Fibroblast of the conjunctiva (primary cell): ENCODE data around the gene TP53BP1.
A peak's percentile ranks its signal among the peaks of the same experiment; 100 is the strongest.

Source experiments
- DNase-seq: peaks from one replicate; pipeline ENCODE4 v3.0.0-alpha.2; 2010; ENCODE audit warnings: low read depth

Gene TP53BP1

DNA sequence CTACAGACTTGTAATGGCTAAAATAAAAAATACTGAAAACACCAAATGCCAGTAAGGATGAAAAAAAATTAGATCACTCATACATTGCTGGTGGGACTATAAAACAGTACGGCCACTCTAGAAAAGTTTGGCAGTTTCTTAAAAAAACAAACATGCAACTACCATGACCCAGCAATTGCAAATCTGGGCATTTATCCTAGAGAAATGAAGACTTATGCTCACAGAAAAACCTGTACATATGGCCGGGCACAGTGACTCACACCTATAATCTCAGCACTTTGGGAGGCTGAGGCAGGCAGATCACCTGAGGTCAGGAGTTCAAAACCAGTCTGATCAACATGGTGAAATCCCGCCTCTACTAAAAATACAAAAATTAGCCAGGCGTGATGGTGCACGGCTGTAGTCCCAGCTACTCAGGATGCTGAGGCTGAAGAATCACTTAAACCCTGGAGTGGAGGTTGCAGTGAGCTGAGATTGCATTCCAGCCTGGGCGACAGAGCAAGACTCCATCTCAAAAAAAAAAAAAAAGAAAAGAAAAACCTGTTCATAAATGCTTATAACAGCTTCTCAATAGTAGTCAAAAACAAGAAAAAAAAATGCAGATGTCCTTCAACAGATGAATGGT, 5.6 kb downstream of the TP53BP1 start:
- no peak for DNase-seq

DNA sequence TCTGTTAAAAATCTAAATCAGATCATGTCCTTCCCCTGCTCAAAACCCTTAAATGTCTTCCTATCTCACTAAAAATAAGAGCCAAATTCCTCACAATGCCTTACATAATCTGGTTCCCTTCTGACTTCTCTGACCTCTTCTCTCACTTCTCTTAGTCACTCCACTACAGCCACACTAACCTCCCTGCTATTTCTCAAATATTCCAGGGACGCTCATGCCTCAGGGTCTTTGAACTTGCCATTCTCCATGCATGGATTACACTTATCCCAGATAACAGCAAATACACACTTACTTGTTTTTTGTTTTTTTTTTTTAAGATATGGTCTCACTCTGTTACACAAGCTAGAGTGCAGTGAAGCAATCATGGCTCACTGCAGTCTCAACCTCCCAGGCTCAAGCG, 8.5 kb downstream of the TP53BP1 start:
- no peak for DNase-seq

DNA sequence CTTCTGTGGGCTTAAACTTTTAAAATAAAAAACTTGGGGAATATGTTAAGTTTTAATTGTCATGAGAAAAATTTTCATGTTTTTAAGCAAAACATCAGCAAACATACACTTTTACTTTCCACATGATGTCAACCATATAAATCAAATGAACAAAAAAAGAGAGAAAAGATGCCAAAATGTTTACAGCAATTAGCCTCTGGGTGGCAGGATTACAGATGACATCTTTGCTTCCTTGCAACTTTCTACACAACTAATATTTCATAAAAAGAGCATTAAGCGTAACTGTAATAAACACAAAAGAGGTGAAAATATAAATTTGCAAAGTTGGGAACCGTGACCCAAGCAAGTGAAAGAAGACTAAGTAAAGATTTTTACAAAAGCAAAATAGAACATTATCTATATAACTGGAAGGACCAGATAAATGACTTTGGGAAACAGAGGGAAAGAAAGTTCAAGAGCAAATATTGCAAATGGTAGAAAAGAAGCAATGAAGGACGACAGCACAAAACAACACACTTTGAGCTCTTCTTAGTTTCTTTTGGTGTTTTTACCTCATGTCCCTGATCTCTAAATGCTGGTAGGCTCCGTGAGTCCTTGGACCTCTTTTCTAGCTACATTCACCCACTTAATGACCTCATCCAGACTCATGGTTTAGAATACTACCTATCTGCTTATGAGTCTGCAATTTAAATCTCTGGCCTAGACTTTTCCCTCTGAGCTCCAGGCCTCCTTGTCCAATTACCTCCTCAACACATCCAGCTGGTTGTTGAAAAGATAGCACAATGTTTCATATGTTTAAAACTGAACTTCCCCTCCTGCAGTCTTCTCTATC, 9.4 kb downstream of the TP53BP1 start:
- no peak for DNase-seq

DNA sequence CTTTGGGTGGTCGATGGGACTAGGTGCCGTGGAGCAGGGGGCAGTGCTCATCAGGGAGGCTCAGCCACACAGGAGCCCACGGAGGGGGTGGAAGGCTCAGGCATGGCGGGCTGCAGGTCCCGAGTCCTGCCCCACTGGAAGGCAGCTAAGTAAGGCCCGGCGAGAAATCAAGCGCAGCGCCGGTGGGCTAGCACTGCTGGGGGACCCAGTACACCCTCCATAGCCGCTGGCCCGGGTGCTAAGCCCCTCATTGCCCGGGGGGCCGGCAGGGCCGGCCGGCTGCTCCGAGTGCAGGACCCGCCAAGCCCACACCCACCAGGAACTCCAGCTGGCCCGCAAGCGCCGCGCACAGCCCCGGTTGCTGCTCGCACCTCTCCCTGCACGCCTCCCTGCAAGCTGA, 19.1 kb downstream of the TP53BP1 start:
- no peak for DNase-seq

DNA sequence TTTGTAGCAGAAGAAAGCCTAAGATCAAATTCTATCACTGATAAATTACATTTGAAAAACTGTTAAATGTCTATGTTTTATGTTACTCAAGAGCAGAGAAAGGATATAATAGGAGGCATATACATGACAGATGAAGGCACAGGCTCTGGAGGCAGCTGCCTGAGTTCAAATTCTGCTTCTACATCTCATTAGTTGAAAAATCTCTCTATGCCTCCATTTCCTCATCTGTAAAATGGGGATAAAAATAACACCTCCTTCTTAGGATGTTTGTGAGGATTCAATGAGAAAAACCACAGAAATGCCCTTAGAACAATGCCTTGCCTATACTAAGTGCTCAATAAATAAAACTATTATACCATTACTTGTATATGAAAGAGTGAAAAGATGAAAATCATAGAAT, 21.0 kb downstream of the TP53BP1 start:
- DNase-seq, result no peak

DNA sequence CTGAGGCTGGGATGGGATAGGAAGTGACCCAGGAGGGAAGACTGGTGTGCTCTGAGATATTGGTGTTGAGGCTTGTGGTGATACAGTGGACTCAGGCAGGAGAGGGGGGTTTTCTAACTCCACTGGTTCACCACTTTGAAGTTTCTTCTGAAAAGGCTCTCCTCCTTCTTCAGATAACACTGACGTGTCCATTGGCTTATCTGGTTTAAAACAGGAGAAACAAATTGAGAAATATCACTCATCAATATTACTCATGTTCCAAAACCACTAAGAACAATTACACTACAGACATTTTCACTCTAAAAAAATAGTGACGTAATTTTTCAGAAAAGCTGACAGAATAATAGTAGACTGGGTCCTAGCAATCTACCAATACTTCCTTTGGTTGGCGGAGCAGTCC, 23.1 kb downstream of the TP53BP1 start:
- DNase-seq, result no peak

DNA sequence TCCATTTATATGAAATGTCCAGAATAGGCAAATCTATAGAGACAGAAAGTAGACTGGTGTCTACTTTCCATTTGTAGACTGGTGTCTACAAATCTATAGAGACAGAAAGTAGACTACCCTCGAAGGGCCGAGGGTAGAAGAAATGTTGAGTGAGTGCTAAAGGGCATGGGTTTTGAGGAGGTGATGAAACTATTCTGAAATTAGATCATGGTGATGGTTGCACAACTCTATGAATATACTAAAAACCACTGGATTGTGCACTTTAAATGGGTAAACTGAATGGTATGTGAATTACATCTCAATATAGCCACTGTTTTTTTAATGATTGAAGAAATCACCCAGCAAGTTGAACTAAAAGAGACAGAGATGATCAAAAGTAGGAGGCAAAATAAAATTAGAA, 27.9 kb downstream of the TP53BP1 start:
- DNase-seq, result peak; percentile 86

DNA sequence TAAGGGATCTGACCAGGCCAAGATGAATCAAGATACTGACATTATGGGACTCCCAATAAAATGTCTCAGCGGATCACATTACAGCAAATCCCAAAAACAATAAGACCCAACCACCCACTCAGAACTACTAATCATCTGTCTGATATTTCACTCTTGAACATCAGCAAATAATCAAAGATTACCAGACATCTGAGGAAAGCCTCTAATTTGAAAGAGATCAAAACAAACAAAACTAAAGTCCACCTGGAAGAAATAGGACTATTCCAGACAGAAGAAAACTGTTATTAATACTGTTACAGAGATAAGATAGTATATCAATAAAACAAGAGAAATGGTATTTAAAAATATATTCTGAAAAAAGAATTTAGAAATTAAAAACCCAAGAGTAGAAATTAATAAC, 29.0 kb downstream of the TP53BP1 start:
- no peak for DNase-seq

DNA sequence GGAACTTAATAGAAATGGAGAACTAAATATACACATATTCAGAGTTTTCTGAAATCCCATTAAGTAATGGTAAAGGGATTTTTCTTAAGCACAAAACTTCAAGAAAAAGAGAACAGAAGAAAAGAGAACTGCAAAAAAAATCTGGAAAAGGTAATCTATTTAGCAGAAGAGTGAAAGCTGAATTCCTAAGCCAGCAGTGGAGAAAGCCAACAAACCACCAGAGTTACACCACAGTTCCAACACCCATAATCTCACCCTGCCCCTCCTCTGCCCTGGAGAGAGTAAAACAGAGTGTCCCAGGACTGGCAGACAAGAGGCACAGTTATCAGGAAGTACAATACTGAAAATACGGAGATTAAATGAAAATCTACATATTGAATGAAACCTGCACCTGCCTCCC, 29.4 kb downstream of the TP53BP1 start:
- DNase-seq, result no peak

DNA sequence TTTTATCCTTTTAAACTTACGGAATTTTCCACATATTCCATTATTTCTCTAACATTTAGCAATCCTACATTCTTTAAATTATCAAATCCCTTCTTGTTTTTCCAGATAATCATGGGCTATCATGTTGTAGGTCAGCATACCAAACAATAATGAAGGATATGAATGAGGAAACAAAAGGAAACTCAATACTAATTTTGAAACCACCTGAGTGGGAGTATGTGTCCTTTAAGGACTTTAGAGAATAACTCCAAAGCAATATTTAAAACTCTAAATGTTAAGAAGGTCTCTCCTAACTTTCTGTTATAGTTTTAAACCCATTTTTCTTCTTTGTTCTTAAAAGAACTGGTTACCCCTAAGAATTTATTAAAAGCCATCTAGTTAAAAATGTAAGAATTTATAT, 43.0 kb downstream of the TP53BP1 start:
- DNase-seq, result no peak

DNA sequence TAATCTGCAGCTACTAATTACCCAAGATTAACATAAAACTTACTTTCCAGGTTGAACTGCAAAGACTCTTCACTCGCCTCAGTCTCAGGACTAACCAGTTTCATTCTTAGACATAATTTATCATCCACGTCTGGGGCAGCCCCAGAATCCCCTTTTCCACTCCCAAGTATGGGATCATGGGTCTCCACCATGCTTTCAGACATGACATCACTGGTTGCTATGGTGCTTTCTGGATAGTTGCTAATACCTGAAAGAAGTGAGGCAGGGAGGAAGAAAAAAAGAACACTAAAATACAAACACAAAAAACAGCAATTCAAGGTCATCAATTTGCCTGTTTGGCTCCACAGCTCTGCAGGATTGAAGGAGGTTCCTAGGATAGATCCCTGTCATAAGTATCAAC, 46.6 kb downstream of the TP53BP1 start:
- no peak for DNase-seq

DNA sequence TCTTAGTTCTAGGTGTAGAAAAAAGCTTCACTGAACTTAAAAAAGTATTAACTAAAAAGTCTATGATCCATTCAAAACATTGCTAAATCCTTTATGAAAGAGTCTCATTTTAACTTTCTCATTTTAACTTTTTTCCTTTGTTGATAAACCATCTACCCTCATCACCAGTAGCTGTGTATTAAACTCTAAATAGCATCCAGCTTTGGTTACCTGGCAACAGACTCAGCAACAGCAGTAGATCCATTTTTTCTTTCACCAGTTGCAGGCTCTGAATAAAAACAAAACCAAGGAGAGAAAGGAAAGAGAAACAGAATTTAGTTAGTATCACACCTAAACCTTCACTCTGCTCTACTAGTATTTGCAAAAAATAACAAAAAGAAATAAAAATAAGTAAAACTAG, 51.6 kb downstream of the TP53BP1 start:
- DNase-seq, result peak; percentile 60

DNA sequence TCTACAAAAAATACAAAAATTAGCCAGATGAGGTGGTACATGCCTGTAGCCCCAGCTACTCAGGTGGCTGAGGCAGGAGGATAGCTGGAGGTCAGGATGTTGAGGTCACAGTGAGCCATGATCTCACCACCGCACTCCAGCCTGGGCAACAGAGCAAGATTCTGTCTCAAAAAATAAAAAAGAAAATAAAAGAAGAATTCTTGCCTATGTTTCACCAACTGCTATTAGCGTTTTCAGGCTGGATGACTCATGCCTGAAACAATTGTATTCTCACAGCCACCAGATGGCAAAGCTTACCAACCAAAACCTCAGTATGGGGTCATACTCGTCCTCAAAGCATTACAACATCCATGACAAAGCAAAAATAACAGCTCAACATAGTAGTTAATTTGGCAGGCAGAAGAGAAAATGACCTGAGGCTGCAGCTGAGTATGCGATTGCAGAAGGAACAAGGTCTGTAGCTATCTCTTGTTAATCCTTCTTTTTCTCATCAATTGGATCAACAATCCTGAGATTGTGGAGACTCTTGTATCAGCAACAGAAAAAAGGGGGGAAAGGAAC, 52.2 kb downstream of the TP53BP1 start:
- peak; percentile 97 for DNase-seq

DNA sequence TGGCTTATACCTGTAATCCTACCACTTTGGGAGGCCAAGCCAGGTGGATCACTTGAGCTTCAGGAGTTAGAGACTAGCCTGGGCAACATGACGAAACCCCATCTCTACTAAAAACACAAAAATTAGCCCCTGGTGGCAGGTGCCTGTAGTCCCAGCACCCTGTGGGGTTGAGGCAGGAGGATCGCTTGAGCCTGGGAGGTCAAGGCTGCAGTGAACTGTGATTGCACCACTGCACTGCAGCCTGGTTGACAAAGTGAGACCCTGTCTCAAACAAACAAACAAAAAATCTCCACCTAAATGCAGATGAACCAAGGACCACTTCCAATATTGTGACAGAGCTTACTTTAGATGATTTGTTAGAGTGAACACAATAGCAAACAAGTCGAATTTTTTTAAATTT, 53.7 kb downstream of the TP53BP1 start:
- DNase-seq, result no peak

DNA sequence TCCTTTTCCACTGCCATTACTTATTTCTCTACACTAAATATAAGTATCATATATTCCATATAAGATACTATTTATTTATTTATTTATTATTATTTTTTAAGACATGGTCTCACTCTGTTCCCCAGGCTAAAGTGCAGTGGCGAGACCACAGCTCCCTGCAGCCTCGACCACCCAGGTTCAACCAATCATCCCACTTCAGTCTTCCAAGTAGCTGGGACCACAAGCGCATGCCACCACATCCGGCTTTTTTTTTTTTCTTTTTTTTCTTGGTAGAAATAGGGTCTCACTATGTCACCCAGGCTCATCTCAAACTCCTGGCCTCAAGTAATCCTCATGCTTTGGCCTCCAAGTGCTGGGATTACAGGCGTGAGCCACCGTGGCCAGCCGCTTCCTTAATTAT, 56.6 kb downstream of the TP53BP1 start:
- no peak for DNase-seq

DNA sequence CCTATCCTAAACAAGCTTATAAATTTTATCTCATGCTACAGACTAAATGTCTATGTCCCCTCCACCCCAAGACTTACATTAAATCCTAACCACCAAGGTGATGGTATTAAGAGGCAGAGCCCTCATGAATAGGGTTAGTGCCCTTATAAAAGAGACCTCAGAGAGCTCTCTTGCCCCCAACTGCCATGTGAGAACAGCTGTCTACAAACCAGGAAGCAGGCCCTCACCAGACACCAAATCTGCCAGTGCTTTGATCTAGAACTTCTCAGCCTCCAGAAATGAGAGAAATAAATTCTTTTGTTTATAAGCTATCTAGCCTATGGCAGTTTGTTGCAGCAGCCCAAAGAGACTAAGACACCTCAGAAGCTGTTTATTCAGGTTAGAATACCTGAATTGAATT, 58.5 kb downstream of the TP53BP1 start:
- DNase-seq, result no peak

DNA sequence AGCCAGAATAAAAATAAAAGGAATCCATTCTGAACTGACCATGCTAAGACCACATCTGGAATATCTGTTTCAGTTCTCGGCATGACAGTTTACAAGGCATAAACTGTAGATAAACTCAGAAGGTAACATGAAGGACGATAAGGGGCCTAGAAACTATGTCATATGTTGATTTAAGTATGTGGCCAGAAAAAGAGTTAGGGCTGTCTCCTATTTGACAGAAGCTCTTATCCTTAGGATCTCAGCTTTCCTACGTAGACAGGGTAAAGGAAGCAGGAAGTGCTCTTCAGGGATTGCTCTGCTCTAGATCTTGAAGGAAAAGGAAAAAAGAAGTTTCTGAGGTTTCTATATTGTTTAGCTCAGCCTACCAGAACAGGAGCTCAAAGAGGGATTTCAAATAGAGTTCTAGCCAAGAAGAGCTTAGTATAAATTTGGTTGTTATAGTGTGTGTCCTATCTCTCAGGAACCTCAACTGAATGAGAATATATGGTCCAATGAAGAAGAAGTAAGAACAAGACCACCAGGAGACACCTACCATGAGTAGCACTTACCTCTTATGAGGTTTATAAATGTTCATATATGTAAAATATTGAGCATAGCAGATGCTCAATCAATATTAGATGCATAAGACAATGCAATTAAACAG, 59.2 kb downstream of the TP53BP1 start:
- DNase-seq, result no peak

DNA sequence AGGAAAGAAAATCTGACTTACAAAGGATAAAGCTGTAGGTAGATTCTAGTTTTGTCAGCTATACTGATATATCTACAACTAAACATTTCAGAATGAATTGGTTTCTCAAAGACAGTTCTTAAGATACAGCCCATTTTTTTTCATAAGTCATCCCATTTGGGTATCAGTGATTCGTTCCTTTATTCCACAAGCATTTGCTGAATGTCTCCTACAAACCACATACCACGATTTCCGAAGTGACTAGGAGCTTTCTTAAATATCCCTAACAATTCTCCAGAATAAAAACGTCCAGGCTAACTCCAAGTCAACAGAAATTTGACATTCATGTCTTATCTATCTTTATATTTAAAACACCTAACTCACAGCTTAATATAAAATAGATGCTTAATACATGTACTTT, 59.8 kb downstream of the TP53BP1 start:
- DNase-seq, result no peak

DNA sequence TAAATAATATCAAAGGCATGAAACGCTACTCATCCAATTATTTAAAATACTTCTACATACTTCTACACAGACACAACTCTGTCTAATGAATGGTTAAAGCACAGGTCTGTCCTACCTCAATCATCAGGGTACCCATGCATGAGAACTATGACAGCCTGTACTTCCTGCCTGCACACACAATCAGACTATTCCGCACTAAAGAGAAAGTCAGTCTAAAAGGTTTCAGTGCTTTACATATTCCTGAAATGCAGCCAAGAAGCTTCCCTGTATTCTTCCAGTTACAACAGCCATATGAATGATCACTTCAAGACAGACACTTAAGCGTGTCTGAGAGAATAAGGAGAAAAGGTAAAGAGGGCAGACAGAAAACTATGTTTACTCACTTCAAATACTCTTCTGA, 63.3 kb downstream of the TP53BP1 start:
- no peak for DNase-seq

DNA sequence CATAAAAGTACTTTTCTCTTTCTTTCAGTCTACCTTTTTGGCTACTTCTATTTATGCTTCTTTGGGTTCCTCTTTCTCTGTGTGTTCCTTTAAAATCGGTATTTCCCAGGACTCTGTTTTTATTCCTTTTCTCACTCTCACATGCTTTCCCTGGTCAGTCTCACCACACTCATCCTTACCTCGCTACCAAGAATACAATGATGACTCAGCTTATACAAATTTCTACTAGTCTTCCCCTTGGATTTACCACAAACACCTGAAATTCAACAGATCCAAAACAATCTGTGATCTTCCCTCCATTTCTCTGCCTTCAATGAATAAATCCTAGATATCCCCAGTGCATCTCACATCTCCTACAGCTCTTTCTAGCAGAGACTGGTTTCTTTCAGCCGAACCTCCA, 69.2 kb downstream of the TP53BP1 start:
- DNase-seq, result no peak

DNA sequence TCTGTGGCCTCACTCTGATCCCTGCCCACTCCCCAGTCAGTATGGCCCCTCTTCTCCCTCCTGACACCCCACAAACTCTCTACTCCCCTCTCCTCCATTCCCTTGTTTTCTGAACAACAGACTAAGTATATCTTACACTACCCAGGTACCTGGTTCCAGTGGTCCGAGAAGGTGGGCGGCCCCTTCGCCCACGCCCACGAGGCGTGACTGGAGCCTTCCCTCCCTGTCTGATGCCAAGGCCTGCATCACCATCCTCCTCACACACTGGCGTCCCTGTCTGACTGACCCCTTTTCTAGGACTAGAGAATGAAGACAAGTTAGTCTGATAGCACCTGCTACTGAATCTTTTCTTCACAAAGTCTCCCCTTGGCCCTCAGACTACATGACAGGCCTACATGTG, 72.1 kb downstream of the TP53BP1 start:
- no peak for DNase-seq

DNA sequence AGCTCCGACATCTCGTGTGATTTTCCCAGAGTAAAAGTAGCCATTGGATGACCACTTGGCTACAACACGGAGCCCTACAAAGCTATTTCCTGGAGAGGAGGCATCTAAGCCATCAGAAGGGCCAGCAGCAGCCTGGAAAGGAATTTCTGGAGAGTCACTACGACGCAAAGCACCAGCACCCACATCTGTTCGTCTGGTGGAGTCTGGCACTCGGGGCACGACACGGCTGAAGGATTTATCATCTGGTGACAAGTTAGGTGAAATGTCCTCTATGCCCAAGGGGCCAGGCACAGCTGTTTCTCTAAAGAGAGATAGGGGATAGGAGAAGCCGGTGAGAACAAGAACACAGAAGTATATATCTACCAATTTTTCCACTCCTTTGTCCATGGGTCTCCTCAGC, 72.5 kb downstream of the TP53BP1 start:
- no peak for DNase-seq

DNA sequence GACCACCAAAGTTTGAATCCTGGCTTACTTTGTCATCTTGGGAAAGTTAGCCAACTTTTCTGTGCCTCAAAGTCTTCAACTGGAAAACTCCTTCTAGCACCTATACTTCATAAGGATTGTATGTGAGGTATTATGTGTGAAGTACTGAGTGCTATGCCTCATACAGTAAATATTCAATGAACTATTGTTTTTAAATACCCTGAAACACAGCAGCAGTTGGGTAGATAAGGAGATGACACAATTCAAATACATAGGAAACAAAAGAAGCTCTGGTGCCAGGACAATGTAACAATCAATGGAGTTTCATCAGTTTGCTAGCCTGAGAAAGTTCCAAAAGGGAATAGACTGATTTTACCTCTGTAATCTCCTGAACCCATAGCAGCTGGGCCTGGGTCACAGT, 78.8 kb downstream of the TP53BP1 start:
- no peak for DNase-seq
